Ovary (tissue), 9 donors: Measurements from ENCODE around the gene RHOD. TPM values are rescaled to one million over a fixed set of nuclear protein-coding genes. Genes with fewer than 3 reads are reported as not detected.

Source experiments
- DNase-seq, 5 donors: peaks; one replicate each; pipeline ENCODE4 v3.0.0-alpha.2; 2019 to 2020
- H3K27ac ChIP-seq, 2 donors: fragments of 200-600 bp; one replicate each; pipeline versions ENCODE4 v1.5.1 to v1.8.0; 2019 to 2022
- H3K27me3 ChIP-seq: fragments of 200-600 bp; one replicate; pipeline ENCODE4 v1.8.0; 2022
- H3K36me3 ChIP-seq: fragments of 200-600 bp; sonication (generic); one replicate; pipeline ENCODE4 v1.5.1; 2019
- H3K4me1 ChIP-seq: one replicate; pipeline ENCODE4 v1.8.1; 2013; ENCODE audit warnings: mild to moderate bottlenecking, moderate library complexity; ENCODE audit not compliant: insufficient read depth
- H3K4me3 ChIP-seq: fragments of 200-600 bp; sonication (generic); one replicate; pipeline ENCODE4 v1.5.1; 2017
- H3K9me3 ChIP-seq, 2 donors: fragments of 200-600 bp in 1 of 2; sonication (generic) in 1 of 2; one replicate each; pipeline versions ENCODE4 v1.5.1 to v1.8.1; 2013 to 2019; ENCODE audit warnings: mild to moderate bottlenecking in 1 of 2, moderate library complexity in 1 of 2
- EP300 ChIP-seq: sonication (generic); formaldehyde crosslinking; IDR thresholded peaks from one replicate; pipeline ENCODE4 v1.6.1; 2017; ENCODE audit warnings: antibody characterized with exemption
- POLR2A ChIP-seq: fragments of 450-650 bp; IDR thresholded peaks from one replicate; pipeline ENCODE4 v1.6.1; 2017; ENCODE audit warnings: antibody characterized with exemption, mild to moderate bottlenecking, moderate library complexity
- WGBS, 3 donors: extraction: QIAGEN DNeasy Blood & Tissue Kit in 1 of 3; methylation state at CpG; one replicate each; pipeline versions ENCODE4 v1.1.5 to v1.1.7; 2013 to 2017; 5-methylcytosine and 5-hydroxymethylcytosine counted together
- intact Hi-C, 4 donors: fragments of 100-400 bp; cut with DNase I; formaldehyde crosslinking; loops; one replicate each; pipeline versions ENCODE4 v1.11.0 to v1.15.1; 2022 to 2023
- polyA plus RNA-seq, 2 donors: library from polyadenylated mRNA; stranded (reverse); fragments of 200-250 nt in 1 of 2; fragments of 350-450 nt in 1 of 2; fragmentation: Illumina TruSeq in 1 of 2; extraction: RNeasy Lipid Tissue Mini Kit (QIAGEN cat#74804) in 1 of 2; gene quantifications; one replicate each; pipeline ENCODE4 v1.2.3, GENCODE V29; 2013 to 2014
- total RNA-seq, 7 donors: library from RNA; depleted of rRNA in 2 of 7; stranded (reverse); fragments of >200 nt in 2 of 7; fragmentation: NEBNext Ultra II Directional in 3 of 7; extraction: Animal tissue kit (Norgen Biotek cat#: 25700) in 3 of 7; gene quantifications; one replicate each; pipeline versions ENCODE4 v1.1.0 to v1.2.4, GENCODE V29; 2016 to 2023
- TF ChIP-seq, protein P1 (sequence below), 3 donors: fragments of 450-650 bp in 2 of 3; fragments of 200-600 bp in 1 of 3; IDR thresholded peaks; one replicate each; pipeline versions ENCODE4 v1.5.1 to v1.8.0; 2016 to 2022; ENCODE audit warnings: antibody characterized with exemption in 3 of 3, mild to moderate bottlenecking in 1 of 3
- donor health status: DM: no; HTN: no; CAD: no; lungs with moderate emphysema.
- donor health status: DM: no; HTN: no; CAD: no.
- donor health status: Bipolar disorder and iron deficiency.
- donor health status: DM: yes; HTN: yes; CAD: no.
- donor health status: DM: no; HTN: no; CAD: no.
- donor health status: DM: yes; HTN: yes; CAD: no.

Gene RHOD
- total and polyA plus RNA-seq, 9 donors: 5.5 to 24.9 (median 12.8) TPM

DNA sequence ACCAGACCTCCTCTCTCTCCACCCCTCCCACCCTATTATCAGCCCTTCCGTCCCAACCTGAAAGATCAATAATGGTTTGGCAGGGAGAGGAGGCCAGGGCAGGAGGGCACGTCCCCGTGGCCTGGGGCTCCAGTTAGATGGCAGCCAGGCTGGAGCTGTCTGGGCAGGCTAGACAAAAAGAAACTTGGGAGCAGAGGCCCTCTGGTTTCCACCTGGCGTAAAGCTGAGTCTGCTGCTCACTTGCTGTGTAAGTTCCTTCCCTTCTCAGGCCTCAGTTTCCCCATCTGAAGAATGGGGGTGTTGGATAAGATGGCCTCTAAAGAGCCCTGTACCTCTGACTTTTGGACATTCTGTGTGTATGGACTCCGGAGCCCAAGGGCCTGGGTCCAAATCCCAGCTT lies 3.8 kb upstream of the RHOD start:
- no peak for DNase-seq
- TF ChIP-seq, protein P1, sequence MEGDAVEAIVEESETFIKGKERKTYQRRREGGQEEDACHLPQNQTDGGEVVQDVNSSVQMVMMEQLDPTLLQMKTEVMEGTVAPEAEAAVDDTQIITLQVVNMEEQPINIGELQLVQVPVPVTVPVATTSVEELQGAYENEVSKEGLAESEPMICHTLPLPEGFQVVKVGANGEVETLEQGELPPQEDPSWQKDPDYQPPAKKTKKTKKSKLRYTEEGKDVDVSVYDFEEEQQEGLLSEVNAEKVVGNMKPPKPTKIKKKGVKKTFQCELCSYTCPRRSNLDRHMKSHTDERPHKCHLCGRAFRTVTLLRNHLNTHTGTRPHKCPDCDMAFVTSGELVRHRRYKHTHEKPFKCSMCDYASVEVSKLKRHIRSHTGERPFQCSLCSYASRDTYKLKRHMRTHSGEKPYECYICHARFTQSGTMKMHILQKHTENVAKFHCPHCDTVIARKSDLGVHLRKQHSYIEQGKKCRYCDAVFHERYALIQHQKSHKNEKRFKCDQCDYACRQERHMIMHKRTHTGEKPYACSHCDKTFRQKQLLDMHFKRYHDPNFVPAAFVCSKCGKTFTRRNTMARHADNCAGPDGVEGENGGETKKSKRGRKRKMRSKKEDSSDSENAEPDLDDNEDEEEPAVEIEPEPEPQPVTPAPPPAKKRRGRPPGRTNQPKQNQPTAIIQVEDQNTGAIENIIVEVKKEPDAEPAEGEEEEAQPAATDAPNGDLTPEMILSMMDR (IDR thresholded peaks at IDR 0.05): no peak
- TF ChIP-seq EP300: no peak
- TF ChIP-seq POLR2A: no peak
- no peaks in the 10 kb centered on the region for H3K27me3 ChIP-seq
- intact Hi-C loops: no loop called here
- no peak overlapping the region for H3K4me3 ChIP-seq
- H3K9me3 ChIP-seq: no peaks in the 10 kb centered on the region
- 79 to 88% (median 80%) methylated on average over 5 of the region's 5 CpGs for whole genome bisulfite sequencing, 3 donors
- no peak overlapping the region for H3K27ac ChIP-seq
- H3K36me3 ChIP-seq: no peaks in the 10 kb centered on the region
- H3K4me1 ChIP-seq: peaks cover 4% of the 10 kb centered on the region

DNA sequence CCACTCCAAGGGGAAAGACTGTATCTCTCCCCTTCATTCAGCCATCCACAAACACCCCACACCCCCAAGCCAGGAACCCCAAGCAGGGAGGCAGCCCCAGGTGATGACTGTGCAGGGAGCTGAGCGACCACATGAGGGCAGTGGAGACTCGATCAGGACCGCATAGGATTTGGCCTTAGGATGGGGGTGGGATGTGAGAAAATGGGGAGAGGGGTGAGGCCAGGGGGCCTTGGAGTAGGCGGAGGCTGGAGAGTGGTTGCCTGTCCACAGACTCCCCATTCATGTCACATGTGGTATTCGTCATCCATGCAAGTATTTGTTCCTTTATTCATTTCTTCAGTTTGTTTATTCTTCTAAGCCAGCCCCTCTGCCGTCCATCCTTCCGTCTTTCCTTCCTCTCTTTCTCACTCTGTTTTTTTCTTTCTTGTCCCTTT lies 2.7 kb upstream of the RHOD start:
- WGBS, 3 donors: 19 to 24% (median 20%) methylated on average over 7 of the region's 7 CpGs

GRCh38 chr11:67054346-67054835 lies 2.3 kb upstream of the RHOD start:
- no peaks in the 10 kb centered on the region for H3K27me3 ChIP-seq
- no peak overlapping the region for H3K4me3 ChIP-seq
- no peaks in the 10 kb centered on the region for H3K36me3 ChIP-seq
- no peaks in the 10 kb centered on the region for H3K9me3 ChIP-seq
- H3K27ac ChIP-seq: no peak overlapping the region
- intact Hi-C loops: no loop called here
- no peak for DNase-seq
- TF ChIP-seq, protein P1 (IDR thresholded peaks at IDR 0.05): no peak
- TF ChIP-seq EP300 (no peak), POLR2A (no peak)
- WGBS, 3 donors: 55 to 60% (median 57%) methylated on average over 9 of the region's 9 CpGs
- H3K4me1 ChIP-seq: peaks cover 4% of the 10 kb centered on the region

More for the DNA sequence above, 2.7 kb upstream of the RHOD start:
- H3K27me3 ChIP-seq: no peaks in the 10 kb centered on the region
- H3K9me3 ChIP-seq: no peaks in the 10 kb centered on the region
- peak; percentile 47 to 68 (median 58) for DNase-seq
- no peaks in the 10 kb centered on the region for H3K36me3 ChIP-seq
- no peak overlapping the region for H3K4me3 ChIP-seq
- no peak for TF ChIP-seq POLR2A
- TF ChIP-seq, protein P1 (IDR thresholded peaks at IDR 0.05): peak; percentile 23 to 62 (median 50)
- no peak for TF ChIP-seq EP300
- intact Hi-C loops: no loop called here
- H3K4me1 ChIP-seq: peaks cover 4% of the 10 kb centered on the region
- no peak overlapping the region for H3K27ac ChIP-seq

GRCh38 chr11:67054836-67055523 lies 1.7 kb upstream of the RHOD start:
- H3K27ac ChIP-seq: no peak overlapping the region

More at GRCh38 chr11:67054836-67055523, 1.7 kb upstream of the RHOD start:
- WGBS, 3 donors: 47 to 53% (median 51%) methylated on average over 10 of the region's 10 CpGs
- H3K4me3 ChIP-seq: no peak overlapping the region
- peaks cover 4% of the 10 kb centered on the region for H3K4me1 ChIP-seq
- DNase-seq: peak in 4 of 5 donors; percentile 40 to 65 (median 48)
- TF ChIP-seq, protein P1 (IDR thresholded peaks at IDR 0.05): no peak
- TF ChIP-seq EP300: no peak
- no peak for TF ChIP-seq POLR2A
- intact Hi-C loops: no loop called here
- H3K9me3 ChIP-seq: no peaks in the 10 kb centered on the region
- H3K27me3 ChIP-seq: no peaks in the 10 kb centered on the region
- no peaks in the 10 kb centered on the region for H3K36me3 ChIP-seq
